Measurements from ENCODE around the gene OR2T3.
"Not testable (repeated sequence)": the region's sequence is repeated elsewhere in the genome, so short reads cannot be mapped to it uniquely, and the experiment has no call there.

Gene OR2T3

GRCh38 chr1:248510217-248510616 is 37.1 kb downstream of the OR2T3 start:
- not testable (repeated sequence) for H3K27ac ChIP-seq (ENCODE audit: low read length, poor library complexity, severe bottlenecking); H3K4me2 ChIP-seq (ENCODE audit: low read length, poor library complexity, severe bottlenecking); H4K91ac ChIP-seq (ENCODE audit: low read length); H3K9me3 ChIP-seq (ENCODE audit: control insufficient read depth, low read length); H3K27me3 ChIP-seq (ENCODE audit: control insufficient read depth in 1 of 2, insufficient read depth in 1 of 2, low read length in 2 of 2); H3K4me1 ChIP-seq (ENCODE audit: control insufficient read depth, insufficient read depth, low read depth, low read length); H3K9ac ChIP-seq (ENCODE audit: low read length); H4K8ac ChIP-seq (ENCODE audit: low read length); DNase-seq; H2AFZ ChIP-seq (ENCODE audit: low read depth, low read length); H3K79me1 ChIP-seq (replicated peaks; ENCODE audit: low read length, poor library complexity, severe bottlenecking); H2BK5ac ChIP-seq (ENCODE audit: low read depth, low read length, poor library complexity, severe bottlenecking); H2AK5ac ChIP-seq (ENCODE audit: low read length, severe bottlenecking); H3K4ac ChIP-seq (ENCODE audit: low read depth in 1 of 2, low read length in 2 of 2); H3K14ac ChIP-seq (ENCODE audit: low read length in 2 of 2); H3K4me3 ChIP-seq (ENCODE audit: insufficient read depth in 1 of 2, low read depth in 1 of 2, low read length in 2 of 2); H2BK15ac ChIP-seq (ENCODE audit: low read depth, poor library complexity, severe bottlenecking); H3K18ac ChIP-seq (ENCODE audit: low read depth in 1 of 2, low read length in 2 of 2); H2BK120ac ChIP-seq (ENCODE audit: low read depth, low read length); H2BK12ac ChIP-seq (ENCODE audit: low read length in 2 of 2); H3K23ac ChIP-seq (ENCODE audit: low read length in 2 of 2); H3K36me3 ChIP-seq (ENCODE audit: control insufficient read depth in 1 of 2, insufficient read depth in 2 of 2, low read depth in 1 of 2, low read length in 2 of 2)

DNA sequence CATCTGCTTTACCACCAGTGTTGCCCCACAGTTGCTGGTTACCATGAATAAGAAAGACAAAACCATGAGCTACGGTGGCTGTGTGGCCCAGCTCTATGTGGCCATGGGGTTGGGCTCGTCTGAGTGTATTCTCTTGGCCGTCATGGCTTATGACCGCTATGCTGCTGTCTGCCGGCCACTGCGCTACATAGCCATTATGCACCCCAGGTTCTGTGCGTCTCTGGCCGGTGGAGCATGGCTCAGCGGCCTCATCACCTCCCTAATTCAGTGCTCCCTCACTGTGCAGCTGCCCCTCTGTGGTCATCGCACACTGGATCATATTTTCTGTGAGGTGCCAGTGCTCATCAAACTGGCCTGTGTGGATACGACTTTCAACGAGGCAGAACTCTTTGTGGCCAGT is 48.7 kb downstream of the OR2T3 start:
- Histone ChIP-seq H4K8ac (ENCODE audit: low read length) (no peak overlapping the region), H3K4me2 (ENCODE audit: low read length, poor library complexity, severe bottlenecking) (no peak overlapping the region), H3K36me3 (ENCODE audit: control insufficient read depth in 1 of 2, insufficient read depth in 2 of 2, low read depth in 1 of 2, low read length in 2 of 2) (no peaks in the 10 kb centered on the region), H3K9me3 (ENCODE audit: control insufficient read depth, low read length) (peaks cover 18% of the 10 kb centered on the region), H2BK12ac (ENCODE audit: low read length in 2 of 2) (no peak overlapping the region), H3K23ac (ENCODE audit: low read length in 2 of 2) (no peak overlapping the region), H2AK5ac (ENCODE audit: low read length, severe bottlenecking) (no peak overlapping the region), H3K9ac (ENCODE audit: low read length) (no peak overlapping the region), H2BK15ac (ENCODE audit: low read depth, poor library complexity, severe bottlenecking) (no peak overlapping the region), H3K79me1 (replicated peaks; ENCODE audit: low read length, poor library complexity, severe bottlenecking) (no peaks in the 10 kb centered on the region), H2BK120ac (ENCODE audit: low read depth, low read length) (no peak overlapping the region), H3K4ac (ENCODE audit: low read depth in 1 of 2, low read length in 2 of 2) (no peak overlapping the region), H2BK5ac (ENCODE audit: low read depth, low read length, poor library complexity, severe bottlenecking) (no peak overlapping the region), H3K4me3 (ENCODE audit: insufficient read depth in 1 of 2, low read depth in 1 of 2, low read length in 2 of 2) (no peak overlapping the region), H4K91ac (ENCODE audit: low read length) (no peak overlapping the region), H3K18ac (ENCODE audit: low read depth in 1 of 2, low read length in 2 of 2) (no peak overlapping the region), H3K27me3 (ENCODE audit: control insufficient read depth in 1 of 2, insufficient read depth in 1 of 2, low read length in 2 of 2) (no peaks in the 10 kb centered on the region), H3K27ac (ENCODE audit: low read length, poor library complexity, severe bottlenecking) (no peak overlapping the region), H2AFZ (ENCODE audit: low read depth, low read length) (no peak overlapping the region), H3K4me1 (ENCODE audit: control insufficient read depth, insufficient read depth, low read depth, low read length) (no peaks in the 10 kb centered on the region), H3K14ac (ENCODE audit: low read length in 2 of 2) (no peak overlapping the region)
- no peak for DNase-seq
- 70% methylated on average over 12 of the region's 12 CpGs for WGBS
